BJ (cell line): ENCODE measurements around the gene RALA. TPM values are rescaled to one million over a fixed set of nuclear protein-coding genes. Genes with fewer than 3 reads are reported as not detected.

Experiments used
- CTCF ChIA-PET: fragments of 350-600 bp; formaldehyde crosslinking; extraction: SDS; loops from one replicate; lab custom pipeline; 2021; ENCODE audit warnings: antibody characterized with exemption, inconsistent platforms; lab: Yijun Ruan, JAX
- POLR2A ChIA-PET: fragments of 300-600 bp; sonication (Branson Sonifier 250); formaldehyde crosslinking; extraction: SDS; loops from one replicate; lab custom pipeline; 2021; ENCODE audit warnings: antibody characterized with exemption; lab: Charles Lee
- DNase-seq: peaks from one replicate; pipeline ENCODE4 v3.0.0-alpha.2; 2011; ENCODE audit warnings: low read depth
- H3K27me3 ChIP-seq: 2 replicates; pipeline ENCODE4 v1.6.0; 2011; ENCODE audit warnings: low read length; ENCODE audit not compliant: control insufficient read depth, insufficient read depth
- H3K36me3 ChIP-seq: 2 replicates; pipeline ENCODE4 v1.5.1; 2011; ENCODE audit warnings: low read length; ENCODE audit not compliant: control insufficient read depth, insufficient read depth
- H3K4me3 ChIP-seq: 2 replicates; pipeline ENCODE4 v1.5.1; 2011; ENCODE audit warnings: low read depth, mild to moderate bottlenecking, control low read depth, low read length
- CTCF ChIP-seq: IDR thresholded peaks from 2 replicates; pipeline ENCODE4 v1.5.1; 2011; ENCODE audit warnings: low read depth, mild to moderate bottlenecking, control low read depth, inconsistent platforms, low read length, moderate library complexity; ENCODE audit not compliant: insufficient read depth
- polyA plus RNA-seq: library from polyadenylated mRNA; depleted of rRNA; stranded (reverse); fragments of >200 nt; gene quantifications from 2 replicates; pipeline ENCODE4 v1.2.3, GENCODE V29; 2011

The RALA gene
- polyA plus RNA-seq, 1 experiment, result 14.9 TPM

DNA sequence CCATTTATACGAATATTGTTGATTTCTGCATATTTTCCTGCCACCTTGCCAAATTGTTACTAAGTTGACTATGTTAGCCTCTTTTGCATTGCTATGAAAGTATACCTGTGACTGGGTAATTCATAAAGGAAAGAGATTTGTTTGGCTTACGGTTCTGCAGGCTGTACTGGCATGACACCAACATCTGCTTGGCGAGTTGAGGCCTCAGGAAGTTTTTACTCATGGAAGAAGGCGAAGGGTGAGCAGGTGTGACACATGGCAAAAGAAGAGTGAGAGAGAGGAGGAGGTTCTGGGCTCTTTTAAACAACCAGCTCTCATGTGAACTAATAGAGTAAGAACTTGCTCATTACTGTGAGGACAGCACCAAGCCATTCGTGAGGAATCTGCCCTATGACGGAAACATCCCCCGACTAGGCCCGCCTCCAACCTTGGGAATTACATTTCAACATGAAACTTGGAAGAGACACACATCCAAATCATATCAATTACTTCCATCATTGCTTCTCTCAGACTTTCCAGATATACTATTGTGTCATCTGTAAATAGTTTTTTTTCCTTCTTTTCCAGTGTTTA lies 8.4 kb downstream of the RALA start:
- ChIA-PET POLR2A (interaction anchor here (0.7 kb wide), 1 partner anchor 9 kb away, joined by 4 read pairs; the partner anchor contains the start of gene RALA), CTCF (no interaction called here)
- Histone ChIP-seq H3K4me3 (no peak overlapping the region), H3K27me3 (no peaks in the 10 kb centered on the region), H3K36me3 (no peaks in the 10 kb centered on the region; the same call in 1 of the 2 replicates)
- TF ChIP-seq CTCF, result no peak
- no peak for DNase-seq

DNA sequence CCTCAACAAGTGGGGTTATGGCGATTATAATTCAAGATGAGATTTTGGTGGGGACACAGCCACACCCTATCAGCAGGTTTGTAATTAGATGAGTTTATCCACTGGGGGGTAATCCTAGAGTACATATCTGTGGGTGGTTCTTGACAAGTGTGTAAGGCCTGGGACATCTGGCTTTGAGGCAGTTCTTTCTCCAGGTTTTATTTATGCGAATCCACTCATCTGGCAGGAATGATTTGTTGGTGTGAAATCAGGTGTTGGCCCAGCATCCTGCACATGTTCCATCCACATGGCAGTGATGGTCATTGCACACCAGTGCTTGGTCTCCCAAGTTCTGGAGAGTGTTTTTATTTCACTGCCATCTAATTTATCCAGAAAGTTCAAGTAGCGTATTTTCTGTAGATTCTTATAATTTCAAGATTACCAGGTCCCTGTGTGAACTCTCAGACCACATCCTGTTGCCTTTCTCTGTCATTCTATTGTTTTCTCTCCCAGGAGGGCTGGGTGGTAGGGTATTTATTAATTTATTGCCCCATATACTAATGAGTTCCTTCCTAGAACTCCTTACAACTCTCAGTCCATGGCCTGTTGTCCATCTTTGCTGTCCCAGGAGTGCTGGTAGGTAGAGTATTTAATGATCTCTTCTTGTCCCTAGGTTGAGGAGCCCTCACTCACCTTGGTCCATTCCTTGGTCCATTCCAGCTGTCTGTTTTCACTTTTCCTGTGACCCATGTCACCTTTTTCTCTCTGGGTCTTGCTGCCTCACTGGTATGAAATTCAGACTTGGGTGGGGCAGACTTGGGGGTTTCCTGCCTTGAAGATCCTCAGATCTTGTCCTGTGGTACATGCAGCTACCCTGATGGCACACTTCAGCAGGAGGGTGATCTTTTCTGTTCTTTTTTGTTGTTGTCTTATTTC lies 10.4 kb downstream of the RALA start:
- POLR2A ChIA-PET, result no interaction called here
- DNase-seq, result no peak

GRCh38 chr7:39634478-39634805 lies 11.1 kb downstream of the RALA start:
- CTCF ChIA-PET, result interaction anchor here (0.9 kb wide), 1 partner anchor 55 kb away, joined by 3 read pairs; no protein-coding TSS in a partner anchor
- no peaks in the 10 kb centered on the region for H3K27me3 ChIP-seq
- no peak for TF ChIP-seq CTCF
- no peak for DNase-seq
- POLR2A ChIA-PET, result no interaction called here
- H3K36me3 ChIP-seq, result no peaks in the 10 kb centered on the region; the same call in 1 of the 2 replicates
- H3K4me3 ChIP-seq, result no peak overlapping the region

More for the DNA sequence above, 10.4 kb downstream of the RALA start:
- no peaks in the 10 kb centered on the region for H3K27me3 ChIP-seq
- no peaks in the 10 kb centered on the region; the same call in 1 of the 2 replicates for H3K36me3 ChIP-seq
- no peak for TF ChIP-seq CTCF
- H3K4me3 ChIP-seq, result no peak overlapping the region
- CTCF ChIA-PET, result no interaction called here

DNA sequence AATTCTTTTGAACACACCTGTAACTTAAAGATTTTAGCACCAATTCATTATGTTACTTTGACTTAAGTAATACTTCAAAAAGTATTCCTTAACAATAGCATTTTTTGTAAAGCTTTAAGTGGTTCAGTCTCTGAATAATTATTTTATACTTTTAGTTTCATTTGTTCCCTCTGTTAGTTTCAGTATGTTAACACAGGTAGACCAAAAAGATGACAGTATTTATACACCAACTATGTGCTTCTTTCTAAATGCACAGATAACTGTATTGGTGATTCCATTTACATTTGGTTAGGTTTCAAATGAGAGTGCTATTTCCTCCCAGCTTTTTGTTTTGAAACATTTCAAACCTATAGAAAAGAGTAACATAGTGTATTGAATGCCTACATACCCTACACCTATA lies 14.0 kb downstream of the RALA start:
- no peaks in the 10 kb centered on the region; the same call in 1 of the 2 replicates for H3K36me3 ChIP-seq
- CTCF ChIA-PET, result interaction anchor here (0.6 to 1.7 kb wide), 2 partner anchors 15 to 70 kb away, joined by 3 read pairs; no protein-coding TSS in a partner anchor
- POLR2A ChIA-PET, result no interaction called here
- DNase-seq, result no peak
- no peak for TF ChIP-seq CTCF
- H3K27me3 ChIP-seq, result no peaks in the 10 kb centered on the region
- no peak overlapping the region for H3K4me3 ChIP-seq

DNA sequence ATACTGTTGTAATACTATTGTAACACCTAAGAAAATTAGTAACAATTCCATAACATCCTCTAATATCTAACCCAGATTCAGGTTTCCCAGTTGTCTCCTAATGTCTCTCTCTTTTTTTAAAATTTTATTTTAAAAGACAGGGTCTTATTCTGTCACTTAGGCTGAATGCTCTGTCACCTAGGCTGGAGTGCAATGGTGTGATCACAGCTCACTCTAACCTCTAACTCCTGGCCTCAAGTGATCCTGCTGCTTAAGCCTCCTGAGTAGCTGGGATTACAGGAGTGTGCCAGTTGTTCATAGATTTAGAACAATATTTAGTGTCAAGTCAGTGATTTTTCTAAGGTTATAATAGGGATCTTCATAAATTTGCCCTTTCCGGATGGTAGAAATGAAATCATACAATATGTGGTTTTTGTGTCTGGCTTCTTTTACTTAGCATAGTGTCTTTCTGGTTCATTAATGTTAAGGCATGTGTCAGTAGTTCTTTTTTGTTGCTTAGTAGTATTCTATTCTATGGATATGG lies 14.7 kb downstream of the RALA start:
- POLR2A ChIA-PET, result no interaction called here
- CTCF ChIA-PET, result interaction anchor here (0.6 to 1.7 kb wide), 2 partner anchors 16 to 70 kb away, joined by 3 read pairs; no protein-coding TSS in a partner anchor
- no peaks in the 10 kb centered on the region; the same call in 1 of the 2 replicates for H3K36me3 ChIP-seq
- H3K27me3 ChIP-seq, result no peaks in the 10 kb centered on the region
- DNase-seq, result no peak
- H3K4me3 ChIP-seq, result no peak overlapping the region
- TF ChIP-seq CTCF, result no peak
